Non-pigmented ciliary epithelial cell (primary cell): ENCODE data around the gene ARSJ.
"Not testable (repeated sequence)": the region's sequence is repeated elsewhere in the genome, so short reads cannot be mapped to it uniquely, and the experiment has no call there.

Experiments used
- DNase-seq: peaks from one replicate; pipeline ENCODE4 v3.0.0-alpha.2; 2010; ENCODE audit warnings: low read depth

Gene ARSJ

GRCh38 chr4:113957956-113958355, 21.5 kb downstream of the ARSJ start:
- DNase-seq = no peak

DNA sequence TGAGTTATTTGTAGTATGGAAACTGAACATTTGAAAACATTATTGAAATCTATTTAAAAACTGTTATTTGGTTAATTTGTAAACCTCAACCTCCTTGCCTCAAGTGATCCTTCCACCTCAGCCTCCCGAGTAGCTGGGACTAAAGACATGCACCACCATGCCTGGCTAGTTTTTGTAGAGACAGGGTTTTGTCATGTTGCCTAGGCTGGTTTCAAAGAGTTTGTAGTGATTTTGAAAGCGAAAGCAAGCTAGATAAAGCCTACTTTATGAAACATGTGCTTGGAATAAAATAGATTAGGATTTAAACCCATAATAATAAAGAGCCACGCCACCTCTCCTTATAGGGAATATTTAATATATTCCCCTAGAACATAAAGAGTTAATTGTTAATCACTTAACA, 23.5 kb downstream of the ARSJ start:
- no peak for DNase-seq

GRCh38 chr4:113955411-113955810, 24.0 kb downstream of the ARSJ start:
- DNase-seq = no peak

- DNase-seq = no peak
These were observed 25.6 kb downstream of the ARSJ start for GRCh38 chr4:113953888-113954287.

DNA sequence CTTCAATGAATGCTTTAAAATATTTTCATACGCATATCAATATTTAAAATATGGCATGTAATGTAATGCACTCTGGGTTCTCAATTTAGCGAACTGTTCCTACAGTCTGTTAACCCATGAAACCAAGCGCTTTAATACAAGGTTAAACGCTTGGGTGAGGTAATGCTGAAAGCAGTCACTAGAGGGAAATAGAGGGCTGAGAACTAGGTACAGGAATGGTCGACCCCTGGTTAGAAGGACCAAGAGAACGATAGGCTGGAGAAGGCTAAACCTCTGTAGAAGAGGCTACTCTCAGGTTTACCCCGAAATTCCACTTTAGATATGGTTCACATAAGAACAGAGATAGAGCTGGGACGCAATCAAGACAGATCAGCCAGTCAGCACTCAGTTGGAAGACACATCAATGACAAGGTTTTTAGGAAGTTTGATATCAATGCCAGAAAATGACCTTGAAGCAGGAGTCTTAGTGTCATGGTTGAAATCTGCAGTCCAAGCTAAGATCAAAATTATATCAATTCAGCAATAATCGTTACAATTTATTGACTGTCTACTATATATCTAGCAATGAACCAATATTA, 26.9 kb downstream of the ARSJ start:
- no peak for DNase-seq

DNA sequence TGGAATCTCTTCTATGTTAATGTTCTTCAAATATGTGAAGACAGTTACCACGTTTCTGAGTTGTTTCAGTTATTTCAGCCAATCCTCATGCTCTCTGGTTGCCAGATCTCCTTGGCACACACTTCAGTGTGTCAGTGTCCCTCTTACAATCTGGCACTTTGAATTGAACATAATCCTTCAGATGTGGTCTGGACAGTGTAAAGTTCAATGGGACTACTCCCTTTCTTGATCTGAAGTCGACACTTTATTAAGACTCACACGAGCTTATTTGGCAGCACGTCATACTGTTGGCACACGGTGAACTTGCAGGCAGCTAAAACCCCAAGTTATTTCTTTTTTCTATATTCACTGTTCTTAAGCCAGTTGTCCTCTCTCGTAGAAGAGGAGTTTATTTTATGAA, 28.2 kb downstream of the ARSJ start:
- no peak for DNase-seq

DNA sequence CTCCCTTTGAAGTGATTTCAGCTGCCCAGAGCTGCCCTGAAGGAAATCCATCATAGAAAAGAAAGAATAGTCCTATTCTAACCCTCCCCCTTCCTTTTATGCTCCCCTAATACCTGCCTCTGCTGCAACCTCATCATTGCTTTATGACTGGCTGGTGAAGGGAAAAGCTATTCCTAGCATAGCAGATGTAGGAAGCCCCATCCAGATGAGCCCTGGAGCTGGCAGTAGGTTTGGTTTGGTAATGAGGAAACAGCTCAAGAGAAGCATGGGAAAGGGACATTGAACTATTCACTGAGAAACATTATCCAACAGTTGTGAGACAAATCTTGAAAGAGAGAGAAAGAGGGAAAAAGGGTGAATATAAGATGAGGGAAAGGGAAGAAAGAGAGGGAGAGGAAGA, 29.2 kb downstream of the ARSJ start:
- no peak for DNase-seq

- no peak for DNase-seq
These were observed 32.0 kb downstream of the ARSJ start for GRCh38 chr4:113947484-113947883.

DNA sequence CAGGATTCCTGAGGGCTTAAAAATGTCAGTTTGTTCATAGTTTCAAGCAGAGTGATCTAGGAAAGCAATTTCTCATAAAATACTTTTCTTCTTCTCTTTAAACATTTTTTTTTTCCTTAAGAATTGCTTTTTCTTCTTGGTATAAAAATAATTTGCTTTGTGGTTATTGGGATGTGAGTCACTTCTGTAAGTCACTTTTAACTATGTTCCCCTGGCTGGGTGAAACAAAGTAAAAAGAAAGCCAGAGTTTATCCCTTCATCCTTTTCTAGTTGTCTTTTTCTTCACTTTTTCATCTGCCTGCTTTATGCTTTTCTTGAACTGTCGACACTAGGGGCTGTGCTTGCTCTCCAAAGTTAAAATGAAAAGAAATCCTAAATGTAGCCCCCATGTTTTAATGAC, 33.5 kb downstream of the ARSJ start:
- no peak for DNase-seq

GRCh38 chr4:113943863-113944262, 35.6 kb downstream of the ARSJ start:
- no peak for DNase-seq

- DNase-seq = no peak
These were observed 36.4 kb downstream of the ARSJ start for GRCh38 chr4:113943085-113943484.

DNA sequence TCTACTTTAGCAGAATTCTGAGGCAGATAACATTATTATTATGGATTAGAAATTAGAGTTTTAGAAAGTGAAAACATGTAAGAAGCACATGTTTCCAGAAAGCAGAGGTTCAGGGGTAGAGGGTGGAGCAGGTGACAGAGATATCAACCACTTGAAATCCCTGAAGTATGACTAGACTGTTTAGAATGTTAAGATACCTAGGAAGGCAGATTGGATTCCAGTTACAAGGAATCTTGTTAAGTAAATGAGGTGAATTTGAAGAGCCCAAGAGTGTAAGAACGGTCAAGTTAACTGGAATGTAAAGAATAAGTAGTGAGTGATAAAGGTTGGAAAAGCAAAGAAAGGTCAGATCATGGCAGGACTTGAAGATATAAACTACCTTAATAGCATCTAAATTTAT, 37.6 kb downstream of the ARSJ start:
- no peak for DNase-seq

DNA sequence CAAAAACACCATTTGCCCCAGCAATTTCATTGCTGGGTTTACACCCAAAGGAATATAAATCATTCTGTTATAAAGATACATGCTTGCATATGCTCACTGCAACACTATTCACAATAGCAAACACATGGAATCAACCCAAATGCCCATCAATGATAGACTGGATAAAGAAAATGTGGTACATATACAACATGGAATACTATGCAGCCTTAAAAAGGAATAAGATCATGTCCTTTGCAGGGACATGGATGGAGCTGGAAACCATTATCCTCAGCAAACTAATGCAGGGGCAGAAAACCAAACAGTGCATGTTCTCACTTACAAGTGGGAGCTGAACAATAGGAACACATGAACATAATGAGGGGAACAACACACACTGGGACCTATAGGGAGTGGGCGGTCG, 39.3 kb downstream of the ARSJ start:
- DNase-seq = not testable (repeated sequence)

DNA sequence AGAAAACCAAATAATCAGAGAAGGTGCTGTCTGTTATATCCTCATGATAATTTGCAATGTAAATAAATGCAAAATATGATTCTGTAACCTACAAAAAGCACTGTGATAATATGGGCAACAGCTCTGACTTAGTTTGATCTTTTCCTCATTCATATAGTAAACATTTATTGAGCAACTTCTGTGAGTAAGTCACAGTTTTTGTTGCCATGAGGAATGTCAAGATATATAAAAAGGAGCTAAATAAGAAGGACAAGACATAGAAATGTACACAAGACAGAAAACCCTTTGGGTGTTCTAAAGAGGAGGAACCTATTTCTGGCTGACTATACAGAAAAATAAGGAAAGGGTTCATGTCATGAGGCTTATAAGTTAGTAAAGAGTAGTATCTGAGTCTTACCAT, 44.3 kb downstream of the ARSJ start:
- no peak for DNase-seq

DNA sequence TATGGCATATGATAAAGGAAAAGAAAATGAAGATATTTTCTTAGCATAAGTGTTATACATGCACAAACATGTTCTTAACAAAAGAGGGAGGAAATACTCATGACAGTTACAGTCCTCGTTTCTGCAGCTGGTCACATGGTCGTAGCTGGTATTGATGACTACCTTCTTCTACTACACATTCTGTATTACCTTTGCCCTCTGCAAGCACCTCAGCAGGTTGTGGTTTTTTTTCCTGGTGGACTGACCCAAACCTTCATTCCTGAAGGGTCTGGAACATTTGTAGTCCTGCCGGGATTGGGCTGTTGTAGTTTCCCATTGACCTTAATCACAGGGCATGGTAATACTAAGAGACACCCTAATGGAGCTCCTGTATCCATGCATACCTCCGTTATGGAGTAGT, 54.7 kb downstream of the ARSJ start:
- not testable (repeated sequence) for DNase-seq

DNA sequence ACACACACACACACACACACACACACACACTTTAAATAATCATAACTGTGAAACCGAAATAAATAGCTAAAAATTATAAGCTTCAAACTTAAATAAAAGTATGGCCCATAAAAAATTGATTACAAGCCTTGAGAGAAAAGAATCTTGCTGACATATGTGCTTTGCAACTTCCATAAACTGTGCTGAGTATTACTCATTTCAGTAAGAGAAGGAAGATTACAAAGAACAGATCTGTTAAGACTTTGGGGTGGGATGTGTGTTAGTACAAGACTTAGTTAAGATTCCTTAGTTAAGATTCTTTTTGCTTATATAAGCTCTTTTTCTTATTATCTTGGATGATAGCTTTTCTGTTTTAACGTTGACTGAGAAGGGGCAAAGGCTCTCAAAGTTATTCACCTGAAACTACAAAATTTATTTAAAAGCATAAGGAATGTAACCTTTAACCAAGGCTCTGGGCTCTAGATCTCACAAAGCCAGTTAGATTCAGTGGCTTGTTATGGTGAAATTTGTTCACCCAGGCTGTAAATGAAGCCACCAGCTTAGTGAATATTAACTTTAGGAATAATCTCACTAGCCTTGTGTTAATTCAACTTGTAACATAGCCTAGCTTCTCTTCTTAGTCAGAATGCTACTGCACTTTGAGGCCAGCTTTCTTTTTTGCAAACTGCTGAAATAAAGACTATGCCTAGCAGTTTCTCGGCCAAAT, 58.2 kb downstream of the ARSJ start:
- no peak for DNase-seq

DNA sequence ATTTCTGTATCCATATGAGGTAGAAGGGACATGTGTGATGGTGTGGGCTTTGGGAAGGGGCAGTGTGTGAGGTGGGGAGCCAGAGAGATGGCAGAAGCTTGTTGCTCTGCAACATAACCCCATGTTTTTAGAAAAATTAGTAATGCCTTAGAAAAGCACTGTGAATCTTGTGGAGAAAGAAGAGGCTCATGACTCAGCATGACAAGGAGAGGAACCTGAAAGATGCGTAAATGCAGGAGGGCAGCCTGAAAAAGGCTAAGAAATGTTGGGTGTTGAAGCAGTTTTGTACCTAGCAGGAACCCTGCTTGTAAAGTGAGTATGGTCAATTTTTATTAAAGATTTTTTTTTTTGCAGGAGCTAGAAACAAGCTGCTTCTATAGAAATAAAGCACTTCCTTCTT, 59.8 kb downstream of the ARSJ start:
- no peak for DNase-seq

DNA sequence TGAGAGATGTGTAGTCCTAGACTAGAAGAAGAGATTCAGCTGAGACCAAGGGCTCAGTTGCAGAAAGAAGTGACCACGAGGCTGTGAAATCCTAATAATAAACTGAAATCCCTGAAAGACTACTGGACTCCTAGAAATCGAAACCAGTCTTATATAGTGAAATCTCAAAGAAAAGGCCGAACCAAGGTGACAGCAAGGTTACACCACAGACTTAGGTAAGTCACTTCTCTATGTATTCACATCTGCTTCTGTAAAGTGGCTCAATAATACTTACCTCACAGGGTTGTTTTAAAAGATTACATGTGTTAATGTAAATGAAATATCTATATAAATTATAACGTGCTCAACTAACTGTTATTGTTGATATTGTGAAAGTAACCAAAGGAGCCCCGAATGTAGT, 60.3 kb downstream of the ARSJ start:
- no peak for DNase-seq

- DNase-seq = no peak
These were observed 70.6 kb downstream of the ARSJ start for GRCh38 chr4:113908829-113909228.

GRCh38 chr4:113907559-113907958, 71.9 kb downstream of the ARSJ start:
- DNase-seq = no peak

DNA sequence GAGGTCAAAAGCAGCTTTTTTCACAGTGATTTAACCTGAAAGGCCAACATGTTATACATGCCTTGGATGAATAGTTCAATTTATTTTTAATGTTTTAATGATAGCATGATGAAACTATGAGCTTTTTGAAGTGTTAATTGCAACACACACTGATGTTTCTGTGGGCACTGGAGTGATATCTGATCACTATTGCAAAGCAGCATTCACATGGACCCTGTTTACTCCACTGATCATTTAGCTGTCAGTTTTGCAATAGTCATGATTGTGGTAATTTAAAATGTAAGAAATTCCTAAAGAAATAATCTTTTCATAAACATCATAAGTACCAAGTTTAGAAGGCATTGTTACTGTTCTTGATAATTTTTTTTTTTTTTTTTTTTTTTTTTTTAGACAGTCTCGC, 74.1 kb downstream of the ARSJ start:
- no peak for DNase-seq

DNA sequence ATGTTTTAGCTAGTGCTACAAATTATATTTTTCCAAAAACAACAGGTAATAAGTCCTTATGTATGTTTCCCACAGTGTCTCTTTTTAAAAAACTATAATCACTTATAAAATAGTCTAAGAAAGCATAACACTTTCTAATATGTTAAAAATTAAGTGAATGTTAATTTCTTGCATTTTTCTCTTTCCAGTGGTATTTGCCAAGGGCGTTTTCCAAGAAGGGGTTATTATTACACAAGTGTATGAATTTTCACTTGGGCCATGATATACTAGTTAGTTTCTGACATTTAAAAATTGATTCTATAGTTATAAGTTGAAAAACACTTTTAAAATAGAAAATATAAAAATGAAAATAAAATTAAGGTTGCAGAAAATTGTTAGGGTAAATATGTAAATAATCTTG, 74.6 kb downstream of the ARSJ start:
- no peak for DNase-seq

DNA sequence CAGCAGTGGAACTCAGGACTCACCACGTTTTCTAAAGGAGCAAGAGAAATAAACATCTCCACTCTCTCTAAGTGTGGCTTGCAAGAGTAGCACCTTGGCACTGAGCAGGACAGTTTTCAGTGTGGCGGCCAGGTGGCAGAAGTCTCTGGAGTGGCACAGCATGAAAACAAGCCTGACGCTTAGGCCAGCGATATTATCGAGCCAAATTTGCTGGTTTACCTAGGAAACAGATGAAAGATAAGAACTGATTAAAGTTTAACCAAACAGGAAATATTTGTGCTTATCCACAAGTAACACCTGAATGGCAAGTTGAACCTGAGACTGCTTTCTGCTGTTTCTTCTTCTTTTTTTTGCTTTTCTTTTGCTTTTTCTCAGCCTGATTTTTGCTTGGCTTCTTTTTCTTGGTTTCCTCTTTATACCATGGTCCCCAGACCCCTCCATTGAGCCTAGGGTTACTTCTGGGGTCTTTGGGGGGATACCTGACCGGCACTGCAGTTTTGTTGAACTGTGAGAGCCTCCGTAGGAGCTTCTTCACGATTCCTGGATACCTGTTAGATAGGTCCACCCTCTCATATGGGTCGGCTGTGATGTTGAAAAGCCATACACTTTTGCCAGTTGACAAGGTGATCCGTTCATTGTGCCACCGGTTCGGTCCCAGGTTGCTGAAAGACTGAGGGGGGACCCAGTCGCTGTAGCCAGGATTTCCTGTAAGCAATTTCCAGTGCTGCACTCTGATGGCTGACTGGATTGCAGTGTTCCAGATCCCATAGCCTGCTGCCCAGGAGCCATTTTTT, 77.3 kb downstream of the ARSJ start:
- DNase-seq = no peak
